SK-N-SH (cell line): Measurements from ENCODE around the gene EPHB4. TPM values are rescaled to one million over a fixed set of nuclear protein-coding genes. Genes with fewer than 3 reads are reported as not detected.

Experiments used
- CTCF ChIA-PET: fragments of 300-600, 350-600 bp; formaldehyde crosslinking; extraction: SDS; loops from one replicate; lab custom pipeline; 2021; lab: Yijun Ruan, JAX
- POLR2A ChIA-PET: fragments of 350-600 bp; sonication (Branson Sonifier 250); formaldehyde crosslinking; extraction: SDS; loops from one replicate; lab custom pipeline; 2020; ENCODE audit warnings: antibody characterized with exemption, inconsistent platforms; lab: Yijun Ruan, JAX
- DNase-seq: peaks from one replicate; pipeline ENCODE4 v3.0.0; 2012
- H2AFZ ChIP-seq: fragments of 200-600 bp; sonication (generic); 2 replicates; pipeline ENCODE4 v1.8.1; 2016; ENCODE audit warnings: antibody characterized with exemption, mild to moderate bottlenecking, low read depth
- H3F3A ChIP-seq: fragments of 200-600 bp; sonication (generic); replicated peaks from 2 replicates; pipeline ENCODE3; 2016; ENCODE audit warnings: antibody characterized with exemption, mild to moderate bottlenecking; ENCODE audit not compliant: insufficient read depth
- H3K27ac ChIP-seq, 2 experiments: fragments of 200-500 bp in 1 of 2; fragments of 200-600 bp in 1 of 2; sonication (Bioruptor generic) in 1 of 2; sonication (generic), shearing (Covaris generic) in 1 of 2; 2 replicates each; pipeline versions ENCODE4 v1.5.1 to v1.6.1; 2014 to 2016; ENCODE audit warnings: low read depth in 2 of 2, inconsistent platforms in 1 of 2, low read length in 1 of 2, mild to moderate bottlenecking in 1 of 2, mixed read lengths in 1 of 2
- H3K27me3 ChIP-seq: fragments of 200-600 bp; sonication (generic), shearing (Covaris generic); 2 replicates; pipeline ENCODE4 v1.6.1; 2016; ENCODE audit warnings: mixed run types; ENCODE audit not compliant: insufficient read depth
- H3K36me3 ChIP-seq, 2 experiments: fragments of 200-500 bp in 1 of 2; fragments of 200-600 bp in 1 of 2; sonication (Bioruptor generic) in 1 of 2; sonication (generic) in 1 of 2; replicated peaks in 1 of 2; 2 replicates each; pipeline versions ENCODE3 to v1.5.1; 2014 to 2016; ENCODE audit warnings: low read length in 1 of 2, mild to moderate bottlenecking in 1 of 2; ENCODE audit not compliant: insufficient read depth in 2 of 2, control insufficient read depth in 1 of 2
- H3K4me1 ChIP-seq, 2 experiments: fragments of 200-500 bp in 1 of 2; fragments of 200-600 bp in 1 of 2; sonication (Bioruptor generic) in 1 of 2; sonication (generic), shearing (Covaris generic) in 1 of 2; 2 replicates each; pipeline versions ENCODE4 v1.5.1 to v1.6.1; 2014 to 2016; ENCODE audit warnings: low read depth in 1 of 2, low read length in 1 of 2, mixed run types in 1 of 2; ENCODE audit not compliant: insufficient read depth in 2 of 2, control insufficient read depth in 1 of 2
- H3K4me2 ChIP-seq: fragments of 200-600 bp; sonication (generic), shearing (Covaris generic); 2 replicates; pipeline ENCODE4 v1.6.1; 2017; ENCODE audit warnings: mixed run types
- H3K4me3 ChIP-seq, 2 experiments: fragments of 200-500 bp in 1 of 2; fragments of 200-600 bp in 1 of 2; sonication (Bioruptor generic) in 1 of 2; sonication (generic), shearing (Covaris generic) in 1 of 2; 2 replicates each; pipeline versions ENCODE4 v1.5.1 to v1.8.1; 2014 to 2016; ENCODE audit warnings: low read depth in 2 of 2, inconsistent platforms in 1 of 2, low read length in 1 of 2, mild to moderate bottlenecking in 1 of 2, mixed read lengths in 1 of 2, moderate library complexity in 1 of 2
- H3K79me2 ChIP-seq: fragments of 200-600 bp; sonication (generic); 2 replicates; pipeline ENCODE4 v1.8.1; 2017; ENCODE audit warnings: mild to moderate bottlenecking; ENCODE audit not compliant: insufficient read depth
- H3K9ac ChIP-seq: fragments of 200-600 bp; sonication (generic); 2 replicates; pipeline ENCODE4 v1.6.1; 2017; ENCODE audit warnings: mixed run types
- H3K9me2 ChIP-seq: fragments of 200-600 bp; sonication (generic); 2 replicates; pipeline ENCODE4 v1.6.1; 2017; ENCODE audit warnings: mixed run types
- H3K9me3 ChIP-seq: fragments of 200-600 bp; sonication (generic); 2 replicates; pipeline ENCODE4 v1.6.1; 2017; ENCODE audit warnings: mixed run types, mild to moderate bottlenecking, moderate library complexity
- H4K20me1 ChIP-seq: fragments of 200-600 bp; sonication (generic); 2 replicates; pipeline ENCODE4 v1.6.1; 2017; ENCODE audit warnings: mild to moderate bottlenecking, mixed run types; ENCODE audit not compliant: insufficient read depth
- CHD2 ChIP-seq: fragments of 150-350 bp; IDR thresholded peaks from 2 replicates; pipeline ENCODE4 v1.6.1; 2018; ENCODE audit warnings: low read length; ENCODE audit not compliant: partially characterized antibody
- ELF1 ChIP-seq: IDR thresholded peaks from 2 replicates; pipeline ENCODE4 v1.4.0; 2012
- EP300 ChIP-seq, 2 experiments: IDR thresholded peaks; 2 replicates each; pipeline versions ENCODE4 v1.4.0 to v1.6.1; 2012; ENCODE audit warnings: borderline replicate concordance in 1 of 2, low read depth in 1 of 2, low read length in 1 of 2
- EZH2phosphoT487 ChIP-seq: fragments of 200-600 bp; sonication (generic); IDR thresholded peaks from 2 replicates; pipeline ENCODE4 v1.6.1; 2017; ENCODE audit warnings: low read depth, mixed run types, mild to moderate bottlenecking, antibody characterized with exemption, moderate library complexity, borderline replicate concordance
- FOSL2 ChIP-seq: IDR thresholded peaks from 2 replicates; pipeline ENCODE4 v1.4.0; 2012; ENCODE audit warnings: low read depth, mild to moderate bottlenecking, moderate library complexity, borderline replicate concordance
- FOXM1 ChIP-seq: IDR thresholded peaks from 2 replicates; pipeline ENCODE4 v1.4.0; 2012; ENCODE audit warnings: low read depth, mild to moderate bottlenecking
- GABPA ChIP-seq: IDR thresholded peaks from 2 replicates; pipeline ENCODE4 v1.4.0; 2012; ENCODE audit warnings: low read depth, mild to moderate bottlenecking
- JUND ChIP-seq: IDR thresholded peaks from 2 replicates; pipeline ENCODE4 v1.4.0; 2012
- MEF2A ChIP-seq: IDR thresholded peaks from 2 replicates; pipeline ENCODE4 v1.4.0; 2012; ENCODE audit warnings: low read depth, borderline replicate concordance
- MXI1 ChIP-seq: IDR thresholded peaks from 2 replicates; pipeline ENCODE4 v1.6.1; 2012; ENCODE audit warnings: mild to moderate bottlenecking, low read depth, low read length, improper control_type of control experiment
- PBX3 ChIP-seq: IDR thresholded peaks from 2 replicates; pipeline ENCODE4; 2012
- RCOR1 ChIP-seq: fragments of 150-350 bp; IDR thresholded peaks from 2 replicates; pipeline ENCODE4 v1.6.1; 2017; ENCODE audit warnings: antibody characterized with exemption, low read length
- RFX5 ChIP-seq: IDR thresholded peaks from 2 replicates; pipeline ENCODE4 v1.6.1; 2012; ENCODE audit warnings: mild to moderate bottlenecking, improper control_type of control experiment, low read length
- SIN3A ChIP-seq: IDR thresholded peaks from 2 replicates; pipeline ENCODE4 v1.6.1; 2012; ENCODE audit warnings: low read depth, mild to moderate bottlenecking, low read length, moderate library complexity, borderline replicate concordance
- SMC3 ChIP-seq: IDR thresholded peaks from 2 replicates; pipeline ENCODE4 v1.6.1; 2012; ENCODE audit warnings: low read depth, low read length, improper control_type of control experiment
- TAF1 ChIP-seq: IDR thresholded peaks from 2 replicates; pipeline ENCODE4 v1.6.1; 2012; ENCODE audit warnings: low read depth, mild to moderate bottlenecking, low read length, moderate library complexity, borderline replicate concordance
- TEAD4 ChIP-seq: IDR thresholded peaks from 2 replicates; pipeline ENCODE4 v1.4.0; 2012; ENCODE audit warnings: mild to moderate bottlenecking, borderline replicate concordance; ENCODE audit not compliant: insufficient read depth
- USF1 ChIP-seq: IDR thresholded peaks from 2 replicates; pipeline ENCODE4 v1.4.0; 2012; ENCODE audit warnings: low read depth, borderline replicate concordance
- ZBTB33 ChIP-seq: IDR thresholded peaks from 2 replicates; pipeline ENCODE4 v1.4.0; 2012; ENCODE audit warnings: low read depth, borderline replicate concordance
- WGBS: methylation state at CpG from one replicate; pipeline ENCODE4 v1.1.6; 2017; ENCODE audit warnings: low lambda C conversion rate; 5-methylcytosine and 5-hydroxymethylcytosine counted together
- polyA plus RNA-seq, 3 experiments: library from polyadenylated mRNA; depleted of rRNA; stranded (reverse); fragments of >200 nt; gene quantifications; 2 replicates each; pipeline ENCODE4 v1.2.3, GENCODE V29; 2012

Gene EPHB4
- polyA plus RNA-seq, 1 of the 3 experiments (the other 2 are of a cell fraction), result 64.4 TPM

- TF ChIP-seq TEAD4 (no peak), FOSL2 (no peak), CHD2 (no peak), RCOR1 (no peak), PBX3 (no peak)
Observed at GRCh38 chr7:100803398-100804161, 23.7 kb downstream of the EPHB4 start (continued).

GRCh38 chr7:100802951-100803350 lies 24.4 kb downstream of the EPHB4 start:
- H4K20me1 ChIP-seq, result no peaks in the 10 kb centered on the region

GRCh38 chr7:100801833-100802568 lies 25.3 kb downstream of the EPHB4 start:
- no peaks in the 10 kb centered on the region for H4K20me1 ChIP-seq
- TF ChIP-seq SIN3A, result 0 out of 2 replicates have a peak, but pooled peaks have one; percentile 65
- TF ChIP-seq RCOR1, result no peak; the same call in 1 of the 2 replicates
- TF ChIP-seq ZBTB33, result no peak
- no peak for TF ChIP-seq TEAD4
- TF ChIP-seq USF1, result no peak
- TF ChIP-seq RFX5, result peak; percentile 82; the same call in 1 of the 2 replicates
- TF ChIP-seq SMC3, result no peak
- no peak for TF ChIP-seq FOXM1
- no peak for TF ChIP-seq EZH2phosphoT487
- TF ChIP-seq MEF2A, result no peak
- peak; percentile 88 for TF ChIP-seq FOSL2
- TF ChIP-seq ELF1, result no peak
- TF ChIP-seq JUND, result peak; percentile 79

More at GRCh38 chr7:100802951-100803350, 24.4 kb downstream of the EPHB4 start:
- 59% methylated on average over 2 of the region's 4 CpGs for WGBS
- H3F3A ChIP-seq, result peaks cover 24% of the 10 kb centered on the region
- no peaks in the 10 kb centered on the region for H3K79me2 ChIP-seq
- POLR2A ChIA-PET, result interaction anchor here (1.0 kb wide), 2 partner anchors 48 to 87 kb away, joined by 3 to 4 read pairs; partner anchors contain the start of gene UFSP1
- H3K27me3 ChIP-seq, result no peaks in the 10 kb centered on the region
- H2AFZ ChIP-seq, result no peak overlapping the region
- CTCF ChIA-PET, result interaction anchor here (1.5 to 16.7 kb wide), 6 partner anchors 11 to 97 kb away, joined by 5 to 398 read pairs (median 91); partner anchors contain the start of genes EPHB4, EPO, POP7 and SLC12A9
- H3K27ac ChIP-seq, result peak overlapping the region; percentile 4 to 58; a peak in 2 of 4 replicates
- no peaks in the 10 kb centered on the region for H3K9me3 ChIP-seq
- DNase-seq, result no peak
- no peak overlapping the region for H3K9ac ChIP-seq
- no peak for TF ChIP-seq EZH2phosphoT487
- TF ChIP-seq ELF1, result no peak
- TF ChIP-seq CHD2, result no peak
- no peak for TF ChIP-seq SMC3
- no peak for TF ChIP-seq GABPA
- no peak for TF ChIP-seq TAF1
- no peak for TF ChIP-seq RFX5
- TF ChIP-seq MXI1, result no peak
- no peak for TF ChIP-seq JUND
- TF ChIP-seq EP300 (IDR thresholded peaks at IDR 0.05; ENCODE audit: borderline replicate concordance in 1 of 2, low read depth in 1 of 2, low read length in 1 of 2), result no peak
- no peak for TF ChIP-seq SIN3A
- peaks cover 21% of the 10 kb centered on the region in 2 experiments; a peak in 3 of 4 replicates for H3K4me1 ChIP-seq
- H3K4me3 ChIP-seq, result no peak overlapping the region
- peaks cover 10 to 25% of the 10 kb centered on the region in 2 experiments for H3K36me3 ChIP-seq
- no peaks in the 10 kb centered on the region for H3K9me2 ChIP-seq
- H3K4me2 ChIP-seq, result peak overlapping the region; percentile 57

More at GRCh38 chr7:100801833-100802568, 25.3 kb downstream of the EPHB4 start:
- CTCF ChIA-PET, result interaction anchor here (0.7 to 16.7 kb wide), 13 partner anchors 9 to 111 kb away, joined by 4 to 398 read pairs (median 12); partner anchors contain the start of genes EPHB4, EPO, POP7 and SLC12A9
- no peaks in the 10 kb centered on the region for H3K27me3 ChIP-seq
- no peaks in the 10 kb centered on the region for H3K9me3 ChIP-seq
- DNase-seq, result peak; percentile 90
- no peaks in the 10 kb centered on the region for H3K79me2 ChIP-seq
- POLR2A ChIA-PET, result interaction anchor here (0.8 to 4.3 kb wide), 5 partner anchors 26 to 200 kb away, joined by 3 to 30 read pairs (median 3); partner anchors contain the start of genes PCOLCE, POP7, SLC12A9 and UFSP1
- peaks cover 10 to 20% of the 10 kb centered on the region in 2 experiments for H3K36me3 ChIP-seq
- H3K9ac ChIP-seq, result no peak overlapping the region
- peak overlapping the region; percentile 57 for H3K4me2 ChIP-seq
- no peaks in the 10 kb centered on the region for H3K9me2 ChIP-seq
- H3F3A ChIP-seq, result peaks cover 24% of the 10 kb centered on the region
- H2AFZ ChIP-seq, result no peak overlapping the region
- 33% methylated on average over 18 of the region's 18 CpGs for WGBS
- peak overlapping the region; percentile 36 to 58; a peak in 3 of 4 replicates for H3K27ac ChIP-seq
- H3K4me1 ChIP-seq, result peaks cover 21% of the 10 kb centered on the region in 2 experiments; a peak in 3 of 4 replicates
- no peak overlapping the region for H3K4me3 ChIP-seq
